ENCODE measurements around the gene SIRT7. TPM values are rescaled to one million over a fixed set of nuclear protein-coding genes. Genes with fewer than 3 reads are reported as not detected.
A peak's percentile ranks its signal among the peaks of the same experiment; 100 is the strongest.
"Not testable (repeated sequence)": the region's sequence is repeated elsewhere in the genome, so short reads cannot be mapped to it uniquely, and the experiment has no call there.

SIRT7 gene
- total and polyA plus RNA-seq, 2 donors (not counting 1 experiment from before 2014, with no cell fraction given) = 3.3 to 18.7 TPM

DNA sequence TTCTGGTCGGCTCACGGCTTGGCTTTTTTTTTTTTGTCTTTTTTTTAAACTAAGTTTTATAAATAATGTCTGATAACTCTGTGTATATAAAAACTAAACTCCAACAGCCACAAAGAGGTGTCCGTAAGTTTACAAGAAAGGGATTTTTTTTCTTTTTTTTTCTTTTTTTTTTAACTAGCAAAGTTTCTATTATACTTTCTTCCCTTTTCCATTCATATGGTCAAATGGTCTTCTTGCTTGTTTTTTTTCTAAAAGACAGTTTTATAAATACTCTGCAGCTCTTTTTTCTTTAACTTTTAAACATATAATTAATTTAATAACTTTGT, 3.5 kb upstream of the SIRT7 start:
- TF ChIP-seq, protein P1, sequence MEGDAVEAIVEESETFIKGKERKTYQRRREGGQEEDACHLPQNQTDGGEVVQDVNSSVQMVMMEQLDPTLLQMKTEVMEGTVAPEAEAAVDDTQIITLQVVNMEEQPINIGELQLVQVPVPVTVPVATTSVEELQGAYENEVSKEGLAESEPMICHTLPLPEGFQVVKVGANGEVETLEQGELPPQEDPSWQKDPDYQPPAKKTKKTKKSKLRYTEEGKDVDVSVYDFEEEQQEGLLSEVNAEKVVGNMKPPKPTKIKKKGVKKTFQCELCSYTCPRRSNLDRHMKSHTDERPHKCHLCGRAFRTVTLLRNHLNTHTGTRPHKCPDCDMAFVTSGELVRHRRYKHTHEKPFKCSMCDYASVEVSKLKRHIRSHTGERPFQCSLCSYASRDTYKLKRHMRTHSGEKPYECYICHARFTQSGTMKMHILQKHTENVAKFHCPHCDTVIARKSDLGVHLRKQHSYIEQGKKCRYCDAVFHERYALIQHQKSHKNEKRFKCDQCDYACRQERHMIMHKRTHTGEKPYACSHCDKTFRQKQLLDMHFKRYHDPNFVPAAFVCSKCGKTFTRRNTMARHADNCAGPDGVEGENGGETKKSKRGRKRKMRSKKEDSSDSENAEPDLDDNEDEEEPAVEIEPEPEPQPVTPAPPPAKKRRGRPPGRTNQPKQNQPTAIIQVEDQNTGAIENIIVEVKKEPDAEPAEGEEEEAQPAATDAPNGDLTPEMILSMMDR (conservative IDR thresholded peaks at IDR 0.05 in 1 of 2, IDR thresholded peaks at IDR 0.05 in 1 of 2; ENCODE audit: low read depth in 1 of 2, low read length in 2 of 2) = no peak
- TF ChIP-seq EZH2 (IDR thresholded peaks at IDR 0.05; ENCODE audit: low read length, missing control alignments) = no peak
- no peak for DNase-seq (ENCODE audit: low read depth in 2 of 2)
- Histone ChIP-seq H3K4me1 (ENCODE audit: control insufficient read depth, extremely low read depth, insufficient read depth, low read length) (peaks cover 36% of the 10 kb centered on the region), H4K20me1 (ENCODE audit: control insufficient read depth, extremely low read depth, insufficient read depth, low read length) (no peaks in the 10 kb centered on the region), H3K9ac (ENCODE audit: insufficient read depth, low read length) (no peak overlapping the region), H3K79me2 (ENCODE audit: control insufficient read depth, insufficient read depth, low read length) (peaks cover 78% of the 10 kb centered on the region), H3K9me3 (ENCODE audit: control insufficient read depth, insufficient read depth, low read depth, low read length) (no peaks in the 10 kb centered on the region), H3K27me3 (ENCODE audit: control insufficient read depth, insufficient read depth, low read length) (no peaks in the 10 kb centered on the region), H2AFZ (ENCODE audit: low read length) (no peak overlapping the region), H3K27ac (ENCODE audit: insufficient read depth, low read length) (peak overlapping the region; percentile 23), H3K4me2 (ENCODE audit: extremely low read depth, insufficient read depth, low read length) (no peak overlapping the region), H3K36me3 (ENCODE audit: control insufficient read depth, insufficient read depth, low read length) (peaks cover 26% of the 10 kb centered on the region), H3K4me3 (replicated peaks in 1 of 4; ENCODE audit: control extremely low read depth in 1 of 4, insufficient read depth in 1 of 4, low read depth in 3 of 4, low read length in 4 of 4) (peak overlapping the region in 1 of 4 experiments; percentile 21)

DNA sequence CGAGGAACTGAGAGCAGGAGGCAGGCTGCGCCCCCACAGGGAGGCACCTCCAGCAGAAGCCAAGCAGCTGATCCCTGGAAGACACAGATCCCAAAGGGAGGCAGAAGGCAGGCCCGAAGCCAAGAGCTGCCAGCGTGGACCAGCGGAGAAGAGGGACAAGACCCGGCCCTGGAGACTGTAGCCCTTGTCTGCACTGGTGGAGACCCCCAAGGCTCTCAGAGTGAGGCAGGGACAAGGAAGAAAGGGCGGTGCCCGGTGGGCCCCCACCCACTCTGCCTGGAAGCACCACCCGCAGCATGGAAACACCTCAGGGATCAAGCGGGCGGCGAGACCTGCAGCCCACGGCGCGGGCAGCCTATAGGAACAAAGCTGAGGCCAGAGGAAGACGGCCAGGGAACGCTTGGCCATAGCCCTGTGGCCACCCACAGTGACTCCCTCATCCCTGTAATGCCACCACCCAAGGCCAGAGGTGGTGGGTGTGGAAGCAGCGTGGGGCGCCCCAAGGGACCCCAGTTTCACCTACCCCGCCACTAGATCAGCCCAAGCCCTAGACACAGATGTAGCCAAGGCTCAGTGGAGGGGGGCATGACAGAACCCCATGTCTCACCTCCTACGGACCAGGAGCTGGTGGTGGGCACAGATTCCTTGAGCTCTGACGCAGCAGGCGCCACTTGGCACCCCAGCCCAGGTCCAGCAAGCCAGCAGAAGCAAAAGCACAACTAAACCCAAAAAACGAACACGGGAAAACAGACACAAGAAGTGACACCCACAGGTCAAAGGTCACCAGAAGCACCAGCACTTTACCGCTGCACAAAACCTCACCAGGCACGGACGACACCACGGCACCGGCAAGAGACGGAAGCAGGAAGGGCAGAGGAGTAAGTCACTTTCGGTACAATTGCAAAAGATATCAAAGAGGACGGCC, 2.9 kb upstream of the SIRT7 start:
- Histone ChIP-seq H3K4me2 (ENCODE audit: extremely low read depth, insufficient read depth, low read length) (peak overlapping the region; percentile 35), H3K27ac (ENCODE audit: insufficient read depth, low read length) (peak overlapping the region; percentile 23), H3K27me3 (ENCODE audit: control insufficient read depth, insufficient read depth, low read length) (no peaks in the 10 kb centered on the region), H3K4me1 (ENCODE audit: control insufficient read depth, extremely low read depth, insufficient read depth, low read length) (peaks cover 32% of the 10 kb centered on the region), H3K36me3 (ENCODE audit: control insufficient read depth, insufficient read depth, low read length) (peaks cover 26% of the 10 kb centered on the region), H3K79me2 (ENCODE audit: control insufficient read depth, insufficient read depth, low read length) (peaks cover 76% of the 10 kb centered on the region), H4K20me1 (ENCODE audit: control insufficient read depth, extremely low read depth, insufficient read depth, low read length) (no peaks in the 10 kb centered on the region), H2AFZ (ENCODE audit: low read length) (no peak overlapping the region), H3K9ac (ENCODE audit: insufficient read depth, low read length) (no peak overlapping the region), H3K4me3 (replicated peaks in 1 of 4; ENCODE audit: control extremely low read depth in 1 of 4, insufficient read depth in 1 of 4, low read depth in 3 of 4, low read length in 4 of 4) (peak overlapping the region in 2 of 4 experiments; percentile 2 to 21), H3K9me3 (ENCODE audit: control insufficient read depth, insufficient read depth, low read depth, low read length) (no peaks in the 10 kb centered on the region)
- no peak for TF ChIP-seq EZH2 (IDR thresholded peaks at IDR 0.05; ENCODE audit: low read length, missing control alignments)
- TF ChIP-seq, protein P1 (conservative IDR thresholded peaks at IDR 0.05 in 1 of 2, IDR thresholded peaks at IDR 0.05 in 1 of 2; ENCODE audit: low read depth in 1 of 2, low read length in 2 of 2) = no peak
- DNase-seq (ENCODE audit: low read depth in 2 of 2) = peak in 1 of 2 donors; percentile 22

DNA sequence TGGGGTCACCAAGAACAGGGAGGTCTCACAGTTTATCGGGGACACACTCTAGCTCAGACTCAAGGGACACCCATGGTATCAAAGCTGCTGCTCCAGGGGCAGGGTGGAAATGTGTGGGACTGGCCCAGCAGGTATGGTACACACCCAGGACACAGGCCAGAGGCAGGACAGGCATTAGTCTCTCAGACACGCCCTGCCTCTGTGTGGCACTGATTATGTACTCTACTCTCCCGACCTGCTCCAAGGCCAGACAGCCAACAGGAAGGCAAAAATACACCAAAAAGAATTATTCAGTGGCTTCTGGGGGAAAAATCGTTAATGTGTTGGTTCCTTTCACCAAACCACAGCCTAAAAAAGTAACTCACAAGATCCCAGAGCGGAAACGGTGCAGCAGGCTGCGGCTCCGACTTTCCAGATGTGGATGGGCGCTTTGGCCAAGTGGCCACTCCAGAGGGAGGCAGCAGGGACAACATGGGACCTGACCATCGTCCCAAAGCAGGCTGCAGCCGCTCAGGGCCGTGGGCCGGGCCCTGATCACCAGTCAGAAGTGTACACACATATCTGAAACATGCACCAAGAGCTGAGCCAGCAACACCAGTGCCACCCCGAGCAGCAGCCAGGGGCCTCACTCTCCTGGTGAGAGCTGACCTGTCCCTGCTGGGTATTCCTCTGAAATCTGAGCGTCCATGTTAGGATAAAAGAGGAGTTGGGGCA, 1.0 kb upstream of the SIRT7 start:
- H3K9me3 ChIP-seq (ENCODE audit: control insufficient read depth, insufficient read depth, low read depth, low read length) = no peaks in the 10 kb centered on the region
- TF ChIP-seq EZH2 (IDR thresholded peaks at IDR 0.05; ENCODE audit: low read length, missing control alignments) = no peak
- TF ChIP-seq, protein P1 (conservative IDR thresholded peaks at IDR 0.05 in 1 of 2, IDR thresholded peaks at IDR 0.05 in 1 of 2; ENCODE audit: low read depth in 1 of 2, low read length in 2 of 2) = no peak
- peaks cover 39% of the 10 kb centered on the region for H3K36me3 ChIP-seq (ENCODE audit: control insufficient read depth, insufficient read depth, low read length)
- H3K79me2 ChIP-seq (ENCODE audit: control insufficient read depth, insufficient read depth, low read length) = peaks cover 65% of the 10 kb centered on the region
- no peak overlapping the region for H3K27ac ChIP-seq (ENCODE audit: insufficient read depth, low read length)
- no peak overlapping the region for H3K4me3 ChIP-seq (replicated peaks in 1 of 4; ENCODE audit: control extremely low read depth in 1 of 4, insufficient read depth in 1 of 4, low read depth in 3 of 4, low read length in 4 of 4)
- no peaks in the 10 kb centered on the region for H4K20me1 ChIP-seq (ENCODE audit: control insufficient read depth, extremely low read depth, insufficient read depth, low read length)
- H3K27me3 ChIP-seq (ENCODE audit: control insufficient read depth, insufficient read depth, low read length) = no peaks in the 10 kb centered on the region
- DNase-seq (ENCODE audit: low read depth in 2 of 2) = no peak
- no peak overlapping the region for H3K9ac ChIP-seq (ENCODE audit: insufficient read depth, low read length)
- no peak overlapping the region for H2AFZ ChIP-seq (ENCODE audit: low read length)
- H3K4me1 ChIP-seq (ENCODE audit: control insufficient read depth, extremely low read depth, insufficient read depth, low read length) = peaks cover 22% of the 10 kb centered on the region
- H3K4me2 ChIP-seq (ENCODE audit: extremely low read depth, insufficient read depth, low read length) = no peak overlapping the region

DNA sequence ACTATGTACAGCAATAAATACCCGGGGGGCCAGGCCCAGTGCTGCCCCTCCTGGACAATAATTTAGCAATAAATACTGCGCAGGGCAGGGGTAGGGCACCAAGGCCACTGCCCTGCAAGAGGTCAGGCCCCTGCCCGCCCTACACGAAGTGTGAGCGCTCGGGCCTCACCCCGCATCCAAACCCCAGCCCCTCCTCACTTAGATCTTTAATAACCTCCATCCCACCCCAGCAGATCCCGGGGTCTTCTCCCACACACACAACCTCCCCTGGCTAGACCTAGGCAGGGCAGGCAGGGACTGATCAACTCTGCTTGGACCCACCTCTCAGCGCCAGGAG, 325 bp upstream of the SIRT7 start:
- H3K27me3 ChIP-seq (ENCODE audit: control insufficient read depth, insufficient read depth, low read length); H3K9ac ChIP-seq (ENCODE audit: insufficient read depth, low read length); H3K27ac ChIP-seq (ENCODE audit: insufficient read depth, low read length); H3K9me3 ChIP-seq (ENCODE audit: control insufficient read depth, insufficient read depth, low read depth, low read length); DNase-seq (ENCODE audit: low read depth in 2 of 2); H2AFZ ChIP-seq (ENCODE audit: low read length); H3K4me2 ChIP-seq (ENCODE audit: extremely low read depth, insufficient read depth, low read length); H4K20me1 ChIP-seq (ENCODE audit: control insufficient read depth, extremely low read depth, insufficient read depth, low read length): not testable (repeated sequence)
- Histone ChIP-seq H3K79me2 (ENCODE audit: control insufficient read depth, insufficient read depth, low read length) (peaks cover 59% of the 10 kb centered on the region), H3K4me3 (replicated peaks in 1 of 4; ENCODE audit: control extremely low read depth in 1 of 4, insufficient read depth in 1 of 4, low read depth in 3 of 4, low read length in 4 of 4) (peak overlapping the region in 1 of 4 experiments; percentile 70), H3K36me3 (ENCODE audit: control insufficient read depth, insufficient read depth, low read length) (peaks cover 45% of the 10 kb centered on the region), H3K4me1 (ENCODE audit: control insufficient read depth, extremely low read depth, insufficient read depth, low read length) (peaks cover 17% of the 10 kb centered on the region)

Data from fibroblast of lung (primary cell).